Small intestine (tissue), 7 donors: ENCODE data around the gene TMEM248. TPM values are rescaled to one million over a fixed set of nuclear protein-coding genes. Genes with fewer than 3 reads are reported as not detected.
"Not testable (repeated sequence)": the region's sequence is repeated elsewhere in the genome, so short reads cannot be mapped to it uniquely, and the experiment has no call there.

Experiments
- DNase-seq, 2 donors: peaks; one replicate each; pipeline versions ENCODE4 v3.0.0 to v3.0.0-alpha.2; 2013
- FAIRE-seq: peaks from 2 replicates; lab custom pipeline; 2012; peaks lifted over from hg19 to GRCh38; lab: Jason Lieb, UNC
- H3K27ac ChIP-seq, 3 donors: one replicate each; pipeline ENCODE4 v1.5.1; 2013; ENCODE audit warnings: low read length in 2 of 3, mild to moderate bottlenecking in 2 of 3, control low read depth in 1 of 3, inconsistent platforms in 1 of 3, low read depth in 1 of 3, moderate library complexity in 1 of 3
- H3K27me3 ChIP-seq, 3 donors: one replicate each; pipeline ENCODE4 v1.6.1; 2013; ENCODE audit warnings: low read length in 3 of 3, inconsistent platforms in 1 of 3; ENCODE audit not compliant: control insufficient read depth in 3 of 3, insufficient read depth in 3 of 3
- H3K36me3 ChIP-seq, 3 donors: one replicate each; pipeline ENCODE4 v1.6.1; 2013; ENCODE audit warnings: low read length in 3 of 3, inconsistent platforms in 1 of 3, low read depth in 1 of 3, mild to moderate bottlenecking in 1 of 3, moderate library complexity in 1 of 3; ENCODE audit not compliant: control insufficient read depth in 3 of 3, insufficient read depth in 2 of 3
- H3K4me1 ChIP-seq, 3 donors: one replicate each; pipeline ENCODE4 v1.6.1; 2013; ENCODE audit warnings: low read length in 2 of 3, inconsistent platforms in 1 of 3, low read depth in 1 of 3, mild to moderate bottlenecking in 1 of 3, moderate library complexity in 1 of 3; ENCODE audit not compliant: control insufficient read depth in 3 of 3, insufficient read depth in 2 of 3
- H3K4me3 ChIP-seq, 3 donors: one replicate each; pipeline ENCODE4 v1.5.1; 2013; ENCODE audit warnings: low read length in 3 of 3, control low read depth in 1 of 3, inconsistent platforms in 1 of 3, low read depth in 1 of 3, mild to moderate bottlenecking in 1 of 3, moderate library complexity in 1 of 3
- H3K9me3 ChIP-seq, 2 donors: one replicate each; pipeline ENCODE4 v1.6.1; 2013; ENCODE audit warnings: low read depth in 1 of 2, low read length in 1 of 2; ENCODE audit not compliant: control insufficient read depth in 2 of 2, insufficient read depth in 1 of 2
- WGBS, 3 donors: extraction: QIAGEN DNeasy Blood & Tissue Kit; methylation state at CpG; one replicate each; pipeline ENCODE4 v1.1.7; 2013; 5-methylcytosine and 5-hydroxymethylcytosine counted together
- polyA plus RNA-seq, 4 donors: library from polyadenylated mRNA; stranded (reverse) in 3 of 4; unstranded in 1 of 4; fragments of 200-250 nt in 3 of 4; fragments of 120-200 nt in 1 of 4; gene quantifications; one replicate each; pipeline versions ENCODE4 v1.2.1 to v1.2.3, GENCODE V29; 2013
- donor health status: healthy with polysubstance abuse.
- donor health status: control.
- donor health status: control.
- donor health status: Bipolar disorder and iron deficiency.
- donor health status: healthy.

The TMEM248 gene
- polyA plus RNA-seq, 4 donors, result 16.3 to 61.9 (median 37.3) TPM

DNA sequence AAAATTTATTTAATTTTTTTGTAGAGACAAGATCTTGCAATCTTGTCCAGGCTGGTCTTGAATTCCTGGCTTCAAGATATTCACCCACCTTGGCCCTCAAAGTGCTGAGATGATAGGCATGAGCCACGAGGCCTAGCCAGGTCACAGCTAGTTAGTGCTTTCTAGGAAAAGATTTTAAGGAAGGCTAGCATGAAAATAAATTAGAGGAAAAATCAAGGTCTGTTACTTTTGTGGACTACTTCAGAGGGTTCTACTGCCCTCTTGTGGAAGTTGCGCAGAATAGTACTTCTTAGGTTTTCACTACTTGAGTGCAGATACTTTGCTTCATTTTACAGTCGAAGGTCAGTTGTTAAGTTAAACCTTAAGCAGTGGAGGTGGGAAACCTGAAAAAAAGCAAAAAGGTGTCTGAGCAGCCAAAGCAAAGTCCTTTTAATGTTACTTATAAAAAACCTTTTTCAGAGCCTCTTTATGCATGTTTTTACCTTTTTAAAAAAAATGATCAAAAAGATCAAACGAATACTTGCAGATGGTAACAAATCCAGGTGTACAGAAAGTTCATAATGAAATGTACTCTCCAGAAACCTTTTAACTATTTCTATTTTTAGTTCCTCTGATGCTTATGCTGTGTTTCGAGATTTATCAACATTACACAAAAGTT lies 79.7 kb downstream of the TMEM248 start:
- H3K4me3 ChIP-seq, H3K27me3 ChIP-seq, H3K9me3 ChIP-seq, H3K4me1 ChIP-seq, H3K27ac ChIP-seq: not testable (repeated sequence)
- H3K36me3 ChIP-seq, result peaks cover 0 to 13% (median 2%) of the 10 kb centered on the region in 3 donors
- DNase-seq (peak; percentile 26 to 38), FAIRE-seq (peak; percentile 61)
- 41 to 48% (median 42%) methylated on average over 4 of the region's 5 CpGs for WGBS, 3 donors

DNA sequence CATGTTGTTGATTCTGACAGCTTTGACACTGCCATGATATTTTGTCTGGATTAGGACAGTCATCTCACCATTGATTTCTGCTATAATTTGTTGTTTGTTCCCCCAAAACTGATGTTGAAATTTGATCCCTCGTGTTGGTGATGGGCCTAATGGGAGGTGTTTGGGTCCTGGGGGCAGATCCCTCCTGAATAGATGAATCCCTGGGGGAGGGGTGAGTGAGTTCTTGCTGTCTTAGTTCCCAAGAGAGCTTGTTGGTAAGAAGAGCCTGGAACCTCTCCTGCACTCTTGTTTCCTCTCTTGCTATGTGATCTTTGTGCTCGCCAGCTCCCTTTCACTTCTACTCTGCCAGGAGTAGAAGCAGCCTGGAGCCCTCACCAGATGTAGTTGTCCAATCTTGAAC lies 83.1 kb downstream of the TMEM248 start:
- H3K36me3 ChIP-seq, result peaks cover 0 to 30% (median 2%) of the 10 kb centered on the region in 3 donors

DNA sequence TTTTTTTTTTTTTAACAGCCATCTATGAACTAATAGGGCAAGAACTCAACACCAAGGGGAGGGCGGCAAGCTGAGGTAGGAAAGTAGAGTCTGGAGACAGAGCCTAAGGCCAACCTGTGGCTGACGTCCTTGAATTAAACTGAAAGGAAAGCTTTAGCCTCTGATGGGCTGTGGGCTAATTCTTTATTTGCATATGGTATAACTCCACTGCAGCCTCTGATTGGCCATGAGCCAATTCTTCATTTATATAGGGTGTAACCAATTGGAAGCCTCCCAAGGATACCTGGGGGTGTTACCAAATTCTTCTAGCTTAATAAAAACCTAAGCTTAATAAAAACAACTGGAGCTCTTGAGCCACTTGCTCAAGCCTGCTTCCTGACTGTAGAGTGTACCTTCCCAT lies 85.9 kb downstream of the TMEM248 start:
- Histone ChIP-seq H3K27me3 (no peaks in the 10 kb centered on the region), H3K27ac (no peak overlapping the region), H3K4me1 (no peaks in the 10 kb centered on the region), H3K36me3 (peaks cover 0 to 42% (median 8%) of the 10 kb centered on the region in 3 donors), H3K4me3 (no peak overlapping the region), H3K9me3 (no peaks in the 10 kb centered on the region)
- FAIRE-seq, result no peak
- WGBS, 3 donors, result 70 to 79% (median 75%) methylated on average over 2 of the region's 2 CpGs
- no peak for DNase-seq

More for the DNA sequence above, 83.1 kb downstream of the TMEM248 start:
- not testable (repeated sequence) for H3K27ac ChIP-seq, FAIRE-seq, H3K27me3 ChIP-seq, H3K9me3 ChIP-seq, DNase-seq, H3K4me1 ChIP-seq, H3K4me3 ChIP-seq
- WGBS, 3 donors, result 94 to 95% (median 94%) methylated on average over 2 of the region's 2 CpGs

Other genes with a start within 250 kb of the TMEM248 start
- 10 to 100 TPM in 3 of 4 donors, 1 to 10 TPM in 1; 9.7 to 22.3 (median 11.8) TPM for gene RABGEF1, start 180.5 kb upstream of the TMEM248 start, polyA plus RNA-seq
- gene SBDS, start 74.4 kb downstream of the TMEM248 start, polyA plus RNA-seq, result 100 to 1,000 TPM in 3 of 4 donors, 10 to 100 TPM in 1; 87.9 to 309 (median 203) TPM
- gene TYW1, start 75.6 kb downstream of the TMEM248 start, polyA plus RNA-seq, result 10 to 100 TPM in 2 of 4 donors, 1 to 10 TPM in 2; 3.4 to 18.8 (median 8.1) TPM